Uterus (tissue), 2 donors: ENCODE results near the gene NTRK1.

Experiments used
- CTCF ChIP-seq, 4 experiments: fragments of 200-600 bp in 2 of 4; fragments of 450-650 bp in 2 of 4; sonication (generic) in 2 of 4; IDR thresholded peaks; one replicate each; pipeline ENCODE4 v1.5.1; 2016 to 2019; ENCODE audit warnings: antibody characterized with exemption in 4 of 4, mild to moderate bottlenecking in 2 of 4, moderate library complexity in 1 of 4
- POLR2A ChIP-seq, 2 donors: fragments of 450-650 bp; IDR thresholded peaks; one replicate each; pipeline ENCODE4 v1.6.1; 2016; ENCODE audit warnings: antibody characterized with exemption in 2 of 2, mild to moderate bottlenecking in 1 of 2, moderate library complexity in 1 of 2

GRCh38 chr1:156895927-156896326 lies 35.3 kb downstream of the NTRK1 start:
- no peak for TF ChIP-seq POLR2A (IDR thresholded peaks at IDR 0.05)
- TF ChIP-seq CTCF (IDR thresholded peaks at IDR 0.05): no peak
